ENCODE measurements around the gene ANKRD44. TPM values are rescaled to one million over a fixed set of nuclear protein-coding genes. Genes with fewer than 3 reads are reported as not detected.

Gene ANKRD44
- total and polyA plus RNA-seq, 2 of the 8 experiments (the other 6 are each of a cell fraction or from before 2014, with no cell fraction given): 1.2 to 1.3 TPM

DNA sequence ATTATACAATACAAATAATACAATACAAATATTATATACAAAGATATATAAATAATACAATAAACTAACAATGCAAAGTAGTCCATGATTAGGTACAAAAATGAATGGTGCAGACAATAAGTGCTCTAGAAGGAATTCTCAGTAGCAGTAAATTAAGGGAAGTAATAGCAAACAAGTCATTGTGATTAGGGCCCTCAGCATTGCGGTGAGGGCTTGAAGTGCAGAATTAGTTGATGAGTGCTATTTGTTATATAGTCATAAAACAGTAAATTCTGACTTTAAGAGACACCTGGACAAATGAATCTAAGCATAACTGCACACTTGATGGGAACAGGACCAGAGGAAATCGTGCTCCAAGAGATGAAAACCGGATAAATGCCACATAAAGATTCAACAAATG is 74.9 kb downstream of the ANKRD44 start:
- ChIA-PET POLR2A (ENCODE audit: partially characterized antibody) (no interaction called here), CTCF (ENCODE audit: partially characterized antibody) (interaction anchor here (1.1 to 1.2 kb wide), 2 partner anchors 8 to 15 kb away, joined by 3 read pairs; no protein-coding TSS in a partner anchor)
- H3K9me3 ChIP-seq (ENCODE audit: insufficient read depth in 2 of 2, low read depth in 1 of 2, low read length in 1 of 2): no peaks in the 10 kb centered on the region
- no peak overlapping the region for H2BK5ac ChIP-seq (ENCODE audit: low read depth, low read length)
- 80% methylated on average over 3 of the region's 3 CpGs; no CpG with 5 or more reads in 1 of the 2 experiments for WGBS, 2 experiments (ENCODE audit: extremely low coverage in 1 of 2, insufficient coverage in 1 of 2, insufficient read length in 1 of 2, insufficient replicate concordance in 2 of 2, low coverage in 1 of 2, low lambda C conversion rate in 2 of 2, missing lambda C conversion rate in 1 of 2)
- H3K23me2 ChIP-seq (ENCODE audit: low read depth, low read length): no peaks in the 10 kb centered on the region
- H3K79me2 ChIP-seq (ENCODE audit: control insufficient read depth in 1 of 2, insufficient read depth in 2 of 2, low read length in 2 of 2): no peaks in the 10 kb centered on the region
- no peak overlapping the region for H3K4me2 ChIP-seq (ENCODE audit: insufficient read depth in 1 of 2, low read depth in 2 of 2, low read length in 2 of 2)
- H4K20me1 ChIP-seq (replicated peaks in 1 of 2; ENCODE audit: control insufficient read depth in 1 of 2, insufficient read depth in 2 of 2, low read length in 2 of 2): no peaks in the 10 kb centered on the region
- no peak overlapping the region for H2BK12ac ChIP-seq (ENCODE audit: low read depth, low read length)
- H3K56ac ChIP-seq (replicated peaks; ENCODE audit: insufficient read length, low read depth, low read length): no peak overlapping the region
- H4K91ac ChIP-seq (replicated peaks; ENCODE audit: insufficient read length, low read length): no peak overlapping the region
- FAIRE-seq: no peak
- H3K27me3 ChIP-seq (replicated peaks in 1 of 4; ENCODE audit: control insufficient read depth in 3 of 4, extremely low read depth in 1 of 4, insufficient read depth in 3 of 4, low read length in 3 of 4): peaks cover 0 to 1% (median 0%) of the 10 kb centered on the region in 4 experiments; a peak in 1 of 7 replicates
- H3K4me3 ChIP-seq (ENCODE audit: extremely low read depth in 1 of 4, insufficient read depth in 2 of 4, low read depth in 3 of 4, low read length in 4 of 4): no peak overlapping the region
- H4K5ac ChIP-seq (ENCODE audit: insufficient read length, low read depth, low read length): no peak overlapping the region
- no peak overlapping the region for H3K14ac ChIP-seq (ENCODE audit: insufficient read length)
- no peak overlapping the region for H3K4ac ChIP-seq (replicated peaks; ENCODE audit: insufficient read length, low read depth, low read length)
- no peaks in the 10 kb centered on the region; a peak in 1 of 7 replicates for H3K4me1 ChIP-seq (replicated peaks in 1 of 4; ENCODE audit: control insufficient read depth in 3 of 4, insufficient read depth in 4 of 4, low read length in 3 of 4)
- H3K23ac ChIP-seq (ENCODE audit: insufficient read length): no peak overlapping the region
- no peaks in the 10 kb centered on the region for H3K36me3 ChIP-seq (ENCODE audit: control insufficient read depth in 2 of 4, insufficient read depth in 4 of 4, low read length in 3 of 4)
- H4K8ac ChIP-seq (ENCODE audit: extremely low read depth, insufficient read depth, low read length): no peak overlapping the region
- H2BK120ac ChIP-seq (replicated peaks; ENCODE audit: low read depth, low read length): no peak overlapping the region
- DNase-seq (ENCODE audit: low read depth in 1 of 2, low spot score in 2 of 2): no peak
- H2AFZ ChIP-seq (ENCODE audit: low read length): no peak overlapping the region
- no peak overlapping the region for H3K9ac ChIP-seq (replicated peaks in 1 of 4; ENCODE audit: extremely low read depth in 1 of 4, low read depth in 3 of 4, low read length in 3 of 4)
- H3K79me1 ChIP-seq (ENCODE audit: low read depth, low read length): no peaks in the 10 kb centered on the region
- H2BK20ac ChIP-seq (ENCODE audit: low read length): no peak overlapping the region
- no peak overlapping the region for H2BK15ac ChIP-seq (ENCODE audit: low read length)
- H2AK5ac ChIP-seq (ENCODE audit: low read depth, low read length): no peak overlapping the region
- H3K18ac ChIP-seq (ENCODE audit: extremely low read depth, low read length): no peak overlapping the region
- no peak overlapping the region for H3K27ac ChIP-seq (ENCODE audit: low read depth, low read length)
- TF ChIP-seq RAD21 (IDR thresholded peaks at IDR 0.05 in 1 of 2, conservative IDR thresholded peaks at IDR 0.05 in 1 of 2; ENCODE audit: low read depth in 2 of 2, low read length in 2 of 2): no peak
- TF ChIP-seq EZH2 (IDR thresholded peaks at IDR 0.05; ENCODE audit: low read depth, low read length, severe bottlenecking): no peak
- TF ChIP-seq KDM4A (IDR thresholded peaks at IDR 0.05; ENCODE audit: low read depth, low read length, severe bottlenecking): no peak
- TF ChIP-seq CTCF (IDR thresholded peaks at IDR 0.05; ENCODE audit: control extremely low read depth in 1 of 3, insufficient read depth in 1 of 3, low read depth in 1 of 3, low read length in 3 of 3): no peak
- TF ChIP-seq CTBP2 (IDR thresholded peaks at IDR 0.05; ENCODE audit: borderline replicate concordance, insufficient read depth, insufficient read length, low read length): no peak
- TF ChIP-seq SIRT6 (IDR thresholded peaks at IDR 0.05; ENCODE audit: low read length): no peak
- TF ChIP-seq RBBP5 (IDR thresholded peaks at IDR 0.05; ENCODE audit: borderline replicate concordance, low read depth, low read length): no peak
- no peak for TF ChIP-seq SAP30 (IDR thresholded peaks at IDR 0.05; ENCODE audit: insufficient read depth, insufficient replicate concordance, low read length)
- TF ChIP-seq SP2 (IDR thresholded peaks at IDR 0.05; ENCODE audit: low read length): no peak
- TF ChIP-seq SP4 (IDR thresholded peaks at IDR 0.05; ENCODE audit: low read length): no peak
- TF ChIP-seq RFX5 (IDR thresholded peaks at IDR 0.05; ENCODE audit: borderline replicate concordance, low read depth, low read length): no peak

Data from H1 (cell line).